Measurements from ENCODE around the gene RBSN. TPM values are rescaled to one million over a fixed set of nuclear protein-coding genes. Genes with fewer than 3 reads are reported as not detected.

RBSN gene
- total RNA-seq, 3 donors from 2014 or later, result 28.6 to 30.5 (median 29.6) TPM

- Histone ChIP-seq H3K27ac (peak overlapping the region; percentile 83 to 86), H3K27me3 (no peaks in the 10 kb centered on the region), H3K9me3 (no peaks in the 10 kb centered on the region), H3K36me3 (no peaks in the 10 kb centered on the region), H3K4me3 (peak overlapping the region; percentile 89 to 92 (median 92)), H3K4me1 (peaks cover 0 to 9% of the 10 kb centered on the region in 2 donors)
- intact Hi-C loops (cut with DNase I; ENCODE audit: low total_unique reads), result no loop called here
- no peak for DNase-seq (ENCODE audit: low spot score in 2 of 2)
- TF ChIP-seq CTCF (IDR thresholded peaks at IDR 0.05), result no peak
- TF ChIP-seq POLR2AphosphoS5 (IDR thresholded peaks at IDR 0.05), result no peak
- no peak for TF ChIP-seq POLR2A (IDR thresholded peaks at IDR 0.05)
These were observed 34.6 kb downstream of the RBSN start for GRCh38 chr3:15064299-15064834.

GRCh38 chr3:15063656-15064286, 35.2 kb downstream of the RBSN start:
- Histone ChIP-seq H3K4me3 (peak overlapping the region; percentile 89 to 92 (median 92)), H3K4me1 (peaks cover 0 to 9% of the 10 kb centered on the region in 2 donors), H3K36me3 (no peaks in the 10 kb centered on the region), H3K27me3 (no peaks in the 10 kb centered on the region), H3K9me3 (no peaks in the 10 kb centered on the region), H3K27ac (peak overlapping the region in 1 of 2 donors; percentile 86)
- intact Hi-C loops (cut with DNase I; ENCODE audit: low total_unique reads), result no loop called here
- no peak for DNase-seq (ENCODE audit: low spot score in 2 of 2)
- TF ChIP-seq POLR2A (IDR thresholded peaks at IDR 0.05) (no peak), POLR2AphosphoS5 (IDR thresholded peaks at IDR 0.05) (no peak), CTCF (IDR thresholded peaks at IDR 0.05) (no peak)

DNA sequence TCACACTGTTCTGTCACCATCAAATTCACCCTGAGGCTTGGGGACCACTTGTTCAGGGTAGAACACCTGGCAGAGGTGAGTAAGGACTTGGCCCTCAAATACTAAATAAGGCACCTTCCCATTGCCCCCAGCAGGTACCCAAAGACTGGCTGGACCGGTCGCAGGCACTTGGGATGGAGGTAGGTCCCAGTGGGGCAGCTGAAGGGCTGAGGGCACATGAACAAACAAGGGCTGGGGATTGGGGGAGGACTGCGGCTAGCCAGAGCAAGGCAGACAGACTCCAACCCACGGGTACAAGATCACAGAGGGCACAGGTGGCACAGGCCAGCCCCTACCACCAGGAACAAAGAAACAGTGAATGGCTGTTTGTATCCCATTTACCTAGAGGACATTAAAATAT, 35.7 kb downstream of the RBSN start:
- H3K4me1 ChIP-seq, result peaks cover 0 to 9% of the 10 kb centered on the region in 2 donors
- no peak for DNase-seq (ENCODE audit: low spot score in 2 of 2)
- no peaks in the 10 kb centered on the region for H3K36me3 ChIP-seq
- no peaks in the 10 kb centered on the region for H3K27me3 ChIP-seq
- no peak overlapping the region for H3K27ac ChIP-seq
- intact Hi-C loops (cut with DNase I; ENCODE audit: low total_unique reads), result no loop called here
- peak overlapping the region in 1 of 3 donors; percentile 89 for H3K4me3 ChIP-seq
- TF ChIP-seq POLR2AphosphoS5 (IDR thresholded peaks at IDR 0.05) (no peak), POLR2A (IDR thresholded peaks at IDR 0.05) (no peak), CTCF (IDR thresholded peaks at IDR 0.05) (no peak)
- H3K9me3 ChIP-seq, result no peaks in the 10 kb centered on the region

GRCh38 chr3:15060029-15060428, 38.9 kb downstream of the RBSN start:
- Histone ChIP-seq H3K4me1 (peaks cover 0 to 9% of the 10 kb centered on the region in 2 donors), H3K27me3 (no peaks in the 10 kb centered on the region), H3K4me3 (no peak overlapping the region), H3K27ac (no peak overlapping the region), H3K36me3 (no peaks in the 10 kb centered on the region), H3K9me3 (no peaks in the 10 kb centered on the region)
- no peak for DNase-seq (ENCODE audit: low spot score in 2 of 2)
- TF ChIP-seq POLR2A (IDR thresholded peaks at IDR 0.05), result no peak
- TF ChIP-seq CTCF (IDR thresholded peaks at IDR 0.05), result no peak
- TF ChIP-seq POLR2AphosphoS5 (IDR thresholded peaks at IDR 0.05), result no peak
- intact Hi-C loops (cut with DNase I; ENCODE audit: low total_unique reads), result no loop called here

DNA sequence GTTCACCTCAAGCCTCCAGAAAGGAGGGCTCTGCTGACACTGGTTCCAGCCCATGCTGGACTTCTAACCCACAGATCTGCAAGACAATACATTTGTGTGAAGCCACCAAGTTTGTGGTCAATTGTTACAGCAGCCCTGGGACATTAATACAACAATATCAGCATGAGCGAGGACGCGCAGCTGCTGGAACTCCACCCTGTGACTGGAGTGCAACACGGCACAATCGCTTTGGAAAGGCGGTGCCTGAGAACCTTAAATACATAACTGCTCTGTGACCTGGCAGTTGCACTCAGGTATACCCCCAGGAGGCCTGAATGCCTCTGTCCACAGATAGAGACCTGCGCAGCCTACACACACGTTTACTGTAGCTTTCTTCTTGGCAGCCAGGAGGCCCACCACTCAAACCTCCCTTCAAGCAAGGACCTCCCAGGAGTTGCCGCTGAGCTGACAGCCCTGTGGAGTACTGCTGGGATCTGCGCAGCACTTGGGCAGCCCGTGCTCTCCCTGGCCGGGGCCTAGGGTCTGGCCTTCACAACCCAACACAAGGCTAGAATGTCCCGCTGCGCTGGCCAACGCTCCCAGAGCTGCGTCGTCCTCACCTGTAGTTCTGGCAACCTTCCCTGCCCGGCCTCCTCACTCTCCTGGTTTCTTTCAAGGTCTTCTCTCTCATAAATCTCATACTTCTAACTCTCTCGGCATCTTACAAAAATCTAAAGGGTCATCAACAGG, 42.1 kb downstream of the RBSN start:
- H3K9me3 ChIP-seq, result no peaks in the 10 kb centered on the region
- no peaks in the 10 kb centered on the region for H3K27me3 ChIP-seq
- TF ChIP-seq CTCF (IDR thresholded peaks at IDR 0.05), result no peak
- TF ChIP-seq POLR2A (IDR thresholded peaks at IDR 0.05), result no peak
- no peak for TF ChIP-seq POLR2AphosphoS5 (IDR thresholded peaks at IDR 0.05)
- intact Hi-C loops (cut with DNase I; ENCODE audit: low total_unique reads), result no loop called here
- no peak overlapping the region for H3K4me3 ChIP-seq
- H3K4me1 ChIP-seq, result no peaks in the 10 kb centered on the region
- no peaks in the 10 kb centered on the region for H3K36me3 ChIP-seq
- no peak overlapping the region for H3K27ac ChIP-seq
- no peak for DNase-seq (ENCODE audit: low spot score in 2 of 2)

Measured in breast epithelium (tissue), 4 donors.